ENCODE results near the gene PRKCA.

- no peak for TF ChIP-seq RFX5 (IDR thresholded peaks at IDR 0.05; ENCODE audit: low read depth, low read length)
- no peak for TF ChIP-seq TCF7 (IDR thresholded peaks at IDR 0.05; ENCODE audit: borderline replicate concordance)
- TF ChIP-seq CTCF (IDR thresholded peaks at IDR 0.05 in 2 of 3, conservative IDR thresholded peaks at IDR 0.05 in 1 of 3; ENCODE audit: control insufficient read depth in 2 of 3, extremely low read depth in 1 of 3, insufficient read depth in 1 of 3, low read depth in 3 of 3, low read length in 3 of 3) = no peak
- TF ChIP-seq BRCA1 (IDR thresholded peaks at IDR 0.05; ENCODE audit: low read depth, low read length) = no peak
- no peak for TF ChIP-seq POLR2A (IDR thresholded peaks at IDR 0.05; ENCODE audit: low read depth, low read length)
- no peak for TF ChIP-seq NFYB (IDR thresholded peaks at IDR 0.05; ENCODE audit: insufficient read depth, low read depth, low read length)
- TF ChIP-seq REST (IDR thresholded peaks at IDR 0.05; ENCODE audit: low read depth, low read length) = no peak
- TF ChIP-seq MYC (IDR thresholded peaks at IDR 0.05; ENCODE audit: insufficient read depth, insufficient read length, insufficient replicate concordance, low read length, severe bottlenecking) = no peak
- TF ChIP-seq ATF2 (IDR thresholded peaks at IDR 0.05; ENCODE audit: low read length) = no peak
- no peak for TF ChIP-seq ATF3 (IDR thresholded peaks at IDR 0.05; ENCODE audit: borderline replicate concordance, extremely low read depth, low read depth, low read length)
- TF ChIP-seq PRDM15 (CRISPR knock-in tag; IDR thresholded peaks at IDR 0.05) = no peak
These were observed 193.9 kb downstream of the PRKCA start for GRCh38 chr17:66496306-66496705.

Measured in GM12878 (cell line).